T-cell (primary cell): ENCODE measurements around the gene GRIN2C. TPM values are rescaled to one million over a fixed set of nuclear protein-coding genes. Genes with fewer than 3 reads are reported as not detected.

ENCODE experiments used
- ATAC-seq, 4 experiments: fragments of 200-7000 bp in 3 of 4; fragments of 150-1000 bp in 1 of 4; cut with Tn5 transposase; replicated peaks in 1 of 4; 1 replicate in 3 of 4; 2 replicates in 1 of 4; pipeline ENCODE4 v1.10.0; 2021; ENCODE audit warnings: moderate library complexity in 3 of 4, mild to moderate bottlenecking in 2 of 4, moderate number of reproducible peaks in 1 of 4
- CTCF ChIA-PET, 2 donors: fragments of 300-600 bp; sonication (Branson Sonifier 250); formaldehyde crosslinking; loops; one replicate each; lab custom pipeline; 2022; ENCODE audit warnings: antibody characterized with exemption in 2 of 2; lab: Charles Lee
- POLR2A ChIA-PET, 2 donors: fragments of 300-600 bp; sonication (Branson Sonifier 250); formaldehyde crosslinking; loops; one replicate each; lab custom pipeline; 2022; ENCODE audit warnings: antibody characterized with exemption in 2 of 2; lab: Charles Lee
- DNase-seq, 35 experiments: peaks; one replicate each; pipeline versions ENCODE4 v3.0.0 to v3.0.0-alpha.2; 2013 to 2023
- H3K27ac ChIP-seq: one replicate; pipeline ENCODE4 v1.5.1; 2013; ENCODE audit warnings: low read length
- H3K27me3 ChIP-seq, 2 experiments: replicated peaks in 1 of 2; 1 replicate in 1 of 2; 2 replicates in 1 of 2; pipeline versions ENCODE4 v1.6.1 to v1.7.0; 2013; ENCODE audit warnings: low read length in 1 of 2, mixed read lengths in 1 of 2; ENCODE audit not compliant: control insufficient read depth in 2 of 2, insufficient read depth in 2 of 2; ENCODE audit errors: extremely low read depth in 1 of 2
- H3K36me3 ChIP-seq, 2 donors: 1 replicate in 1 of 2; 2 replicates in 1 of 2; pipeline versions ENCODE4 v1.6.1 to v1.7.0; 2013; ENCODE audit warnings: low read length in 1 of 2; ENCODE audit not compliant: control insufficient read depth in 2 of 2, insufficient read depth in 1 of 2; ENCODE audit errors: extremely low read depth in 1 of 2
- H3K4me1 ChIP-seq, 2 experiments: 1 replicate in 1 of 2; 2 replicates in 1 of 2; pipeline versions ENCODE4 v1.6.1 to v1.7.0; 2013; ENCODE audit warnings: low read length in 2 of 2, mixed read lengths in 1 of 2; ENCODE audit not compliant: insufficient read depth in 2 of 2, control insufficient read depth in 1 of 2; ENCODE audit errors: extremely low read depth in 1 of 2
- H3K4me3 ChIP-seq, 2 donors: 1 replicate in 1 of 2; 2 replicates in 1 of 2; pipeline versions ENCODE4 v1.5.1 to v1.7.0; 2013; ENCODE audit warnings: mild to moderate bottlenecking in 2 of 2, low read length in 1 of 2, moderate library complexity in 1 of 2; ENCODE audit not compliant: control insufficient read depth in 1 of 2; ENCODE audit errors: extremely low read depth in 1 of 2
- H3K9me3 ChIP-seq: 2 replicates; pipeline ENCODE4 v1.7.0; 2013
- H3K27ac Mint-ChIP-seq, 2 donors: one replicate each; pipeline ENCODE4 v1.8.0; 2020 to 2021; ENCODE audit warnings: mild to moderate bottlenecking in 2 of 2, mixed read lengths in 2 of 2
- H3K27me3 Mint-ChIP-seq, 2 donors: one replicate each; pipeline ENCODE4 v1.8.0; 2021 to 2022; ENCODE audit warnings: mixed read lengths in 2 of 2
- H3K36me3 Mint-ChIP-seq: one replicate; pipeline ENCODE4 v1.8.0; 2021; ENCODE audit warnings: mixed read lengths
- H3K4me1 Mint-ChIP-seq, 3 donors: one replicate each; pipeline ENCODE4 v1.8.0; 2020 to 2022; ENCODE audit warnings: mixed read lengths in 3 of 3, mild to moderate bottlenecking in 1 of 3
- H3K4me3 Mint-ChIP-seq, 3 donors: one replicate each; pipeline ENCODE4 v1.8.0; 2020 to 2022; ENCODE audit warnings: mild to moderate bottlenecking in 3 of 3, mixed read lengths in 3 of 3, moderate library complexity in 3 of 3
- H3K9me3 Mint-ChIP-seq, 3 donors: one replicate each; pipeline ENCODE4 v1.8.0; 2020 to 2022; ENCODE audit warnings: mixed read lengths in 3 of 3
- WGBS: methylation state at CpG from one replicate; pipeline ENCODE4 v1.1.5; 2013; ENCODE audit warnings: missing lambda C conversion rate; ENCODE audit not compliant: insufficient coverage; 5-methylcytosine and 5-hydroxymethylcytosine counted together
- total RNA-seq, 35 experiments: library from RNA in 6 of 35; stranded (reverse) in 6 of 35; fragments of 120-200 nt in 1 of 35; gene quantifications; one replicate each; pipeline versions ENCODE4 v1.2.1 to v1.2.4 and lab custom pipeline; 2013 to 2026

GRIN2C gene
- total RNA-seq, 5 donors from 2014 or later (not counting 1 experiment from before 2014, with no cell fraction given): not detected

- Histone ChIP-seq H3K4me1 (no peaks in the 10 kb centered on the region), H3K36me3 (peaks cover 43 to 88% of the 10 kb centered on the region in 2 donors), H3K9me3 (no peaks in the 10 kb centered on the region), H3K27ac (no peak overlapping the region), H3K4me3 (no peak overlapping the region), H3K27me3 (no peaks in the 10 kb centered on the region)
- peaks cover 0 to 2% (median 1%) of the 10 kb centered on the region in 3 donors for H3K4me1 Mint-ChIP-seq
- DNase-seq (no peak), ATAC-seq (no peak)
- CTCF ChIA-PET: no interaction called here
- H3K36me3 Mint-ChIP-seq: peaks cover 67% of the 10 kb centered on the region
- H3K27me3 Mint-ChIP-seq: no peaks in the 10 kb centered on the region
- 95% methylated on average over 4 of the region's 4 CpGs for WGBS
- POLR2A ChIA-PET: interaction anchor here in 1 of 2 donors (0.6 kb wide), 1 partner anchor 303 kb away, joined by 7 read pairs; no protein-coding TSS in a partner anchor
- H3K9me3 Mint-ChIP-seq: no peaks in the 10 kb centered on the region
- no peak overlapping the region for H3K27ac Mint-ChIP-seq
- H3K4me3 Mint-ChIP-seq: no peak overlapping the region
Observed at GRCh38 chr17:74797824-74798223, 61.9 kb downstream of the GRIN2C start.

GRCh38 chr17:74796866-74797265 is 62.8 kb downstream of the GRIN2C start:
- H3K4me1 Mint-ChIP-seq: peaks cover 0 to 2% (median 2%) of the 10 kb centered on the region in 3 donors
- Histone ChIP-seq H3K4me1 (no peaks in the 10 kb centered on the region), H3K27ac (no peak overlapping the region), H3K9me3 (no peaks in the 10 kb centered on the region), H3K27me3 (no peaks in the 10 kb centered on the region), H3K4me3 (no peak overlapping the region), H3K36me3 (peaks cover 40 to 83% of the 10 kb centered on the region in 2 donors)
- no peak overlapping the region for H3K27ac Mint-ChIP-seq
- 98% methylated on average over 6 of the region's 6 CpGs for WGBS
- no peaks in the 10 kb centered on the region for H3K9me3 Mint-ChIP-seq
- H3K4me3 Mint-ChIP-seq: no peak overlapping the region
- CTCF ChIA-PET: interaction anchor here in 1 of 2 donors (0.6 kb wide), 1 partner anchor 123 kb away, joined by 3 read pairs; no protein-coding TSS in a partner anchor
- peaks cover 66% of the 10 kb centered on the region for H3K36me3 Mint-ChIP-seq
- ATAC-seq (no peak), DNase-seq (no peak)
- POLR2A ChIA-PET: no interaction called here
- H3K27me3 Mint-ChIP-seq: no peaks in the 10 kb centered on the region

GRCh38 chr17:74796211-74796610 is 63.5 kb downstream of the GRIN2C start:
- DNase-seq (no peak), ATAC-seq (no peak)
- Histone ChIP-seq H3K36me3 (peaks cover 37 to 82% of the 10 kb centered on the region in 2 donors), H3K27me3 (no peaks in the 10 kb centered on the region), H3K9me3 (no peaks in the 10 kb centered on the region), H3K4me1 (peaks cover 2 to 6% of the 10 kb centered on the region in 2 experiments), H3K27ac (no peak overlapping the region), H3K4me3 (no peak overlapping the region)
- H3K4me1 Mint-ChIP-seq: peaks cover 6 to 7% (median 6%) of the 10 kb centered on the region in 3 donors
- CTCF ChIA-PET: interaction anchor here (0.6 to 1.0 kb wide), 2 partner anchors 51 to 123 kb away, joined by 3 read pairs; no protein-coding TSS in a partner anchor
- H3K9me3 Mint-ChIP-seq: no peaks in the 10 kb centered on the region
- POLR2A ChIA-PET: no interaction called here
- H3K27ac Mint-ChIP-seq: no peak overlapping the region
- 100% methylated on average over 2 of the region's 4 CpGs for WGBS
- no peak overlapping the region for H3K4me3 Mint-ChIP-seq
- H3K36me3 Mint-ChIP-seq: peaks cover 63% of the 10 kb centered on the region
- no peaks in the 10 kb centered on the region for H3K27me3 Mint-ChIP-seq

- no peaks in the 10 kb centered on the region for H3K27me3 ChIP-seq
- ATAC-seq (no peak), DNase-seq (no peak)
- POLR2A ChIA-PET: no interaction called here
- Mint-ChIP-seq H3K4me1 (peaks cover 13 to 14% (median 14%) of the 10 kb centered on the region in 3 donors), H3K36me3 (peaks cover 60% of the 10 kb centered on the region), H3K27ac (no peak overlapping the region), H3K9me3 (no peaks in the 10 kb centered on the region), H3K27me3 (no peaks in the 10 kb centered on the region), H3K4me3 (no peak overlapping the region)
- H3K36me3 ChIP-seq: peaks cover 33 to 78% of the 10 kb centered on the region in 2 donors
- CTCF ChIA-PET: interaction anchor here in 1 of 2 donors (0.5 to 1.0 kb wide), 2 partner anchors 12 to 50 kb away, joined by 3 to 4 read pairs; no protein-coding TSS in a partner anchor
- 98% methylated on average over 18 of the region's 18 CpGs for WGBS
- no peak overlapping the region for H3K27ac ChIP-seq
- no peaks in the 10 kb centered on the region for H3K9me3 ChIP-seq
- H3K4me3 ChIP-seq: no peak overlapping the region
- peaks cover 5 to 14% of the 10 kb centered on the region in 2 experiments for H3K4me1 ChIP-seq
Observed at GRCh38 chr17:74795327-74796020, 64.2 kb downstream of the GRIN2C start.

GRCh38 chr17:74792586-74793105 is 67.0 kb downstream of the GRIN2C start:
- peaks cover 27 to 66% of the 10 kb centered on the region in 2 donors for H3K36me3 ChIP-seq
- ChIA-PET POLR2A (no interaction called here), CTCF (interaction anchor here in 1 of 2 donors (1.1 to 1.5 kb wide), 2 partner anchors 164 to 168 kb away, joined by 3 read pairs; no protein-coding TSS in a partner anchor)

More at GRCh38 chr17:74792586-74793105, 67.0 kb downstream of the GRIN2C start:
- no peaks in the 10 kb centered on the region for H3K9me3 ChIP-seq
- no peak overlapping the region for H3K27ac Mint-ChIP-seq
- H3K4me1 Mint-ChIP-seq: peaks cover 19 to 28% (median 23%) of the 10 kb centered on the region in 3 donors
- no peaks in the 10 kb centered on the region for H3K27me3 Mint-ChIP-seq
- H3K4me3 Mint-ChIP-seq: no peak overlapping the region
- no peak overlapping the region for H3K27ac ChIP-seq
- DNase-seq (no peak), ATAC-seq (no peak)
- H3K27me3 ChIP-seq: no peaks in the 10 kb centered on the region
- peaks cover 47% of the 10 kb centered on the region for H3K36me3 Mint-ChIP-seq
- peaks cover 9 to 22% of the 10 kb centered on the region in 2 experiments for H3K4me1 ChIP-seq
- WGBS: 95% methylated on average over 11 of the region's 12 CpGs
- H3K4me3 ChIP-seq: no peak overlapping the region
- H3K9me3 Mint-ChIP-seq: no peaks in the 10 kb centered on the region
